Measurements from ENCODE around the gene PRCC. TPM values are rescaled to one million over a fixed set of nuclear protein-coding genes. Genes with fewer than 3 reads are reported as not detected.

Gene PRCC
- total and polyA plus RNA-seq, 8 donors, result 24.0 to 93.0 (median 41.0) TPM

DNA sequence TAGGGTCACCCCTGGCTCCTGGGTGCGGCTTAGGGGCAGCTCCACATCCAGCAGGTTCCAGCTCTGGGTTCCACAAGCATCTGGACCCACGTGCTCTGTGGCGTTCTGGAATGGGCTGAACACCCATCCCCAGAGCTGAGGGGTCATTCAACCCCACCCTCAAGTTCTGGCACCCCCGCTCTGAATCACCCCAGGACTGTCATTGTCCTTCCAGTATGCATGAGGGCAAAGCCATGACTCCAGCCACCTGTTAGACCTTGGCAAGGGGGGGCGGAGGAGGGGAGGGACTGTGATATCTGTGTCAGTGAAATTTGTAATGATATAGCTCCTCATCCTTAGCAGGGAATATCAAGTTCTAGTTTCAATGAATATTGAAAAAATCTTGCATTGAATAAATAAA, 79.3 kb downstream of the PRCC start:
- DNase-seq, result no peak
- H3K27ac ChIP-seq, result no peak overlapping the region
- intact Hi-C loops (cut with DNase I; ENCODE audit: low total_unique reads), result no loop called here
- H3K27me3 ChIP-seq, result peaks cover 4 to 87% (median 51%) of the 10 kb centered on the region in 3 donors
- peaks cover 8 to 23% (median 17%) of the 10 kb centered on the region in 4 donors for H3K4me1 ChIP-seq
- 82 to 93% (median 86%) methylated on average over 4 to 5 of the region's 5 CpGs for WGBS, 5 donors
- TF ChIP-seq EP300 (IDR thresholded peaks at IDR 0.05) (no peak), POLR2A (IDR thresholded peaks at IDR 0.05) (no peak), POLR2AphosphoS5 (IDR thresholded peaks at IDR 0.05) (no peak)
- TF ChIP-seq, protein P1, sequence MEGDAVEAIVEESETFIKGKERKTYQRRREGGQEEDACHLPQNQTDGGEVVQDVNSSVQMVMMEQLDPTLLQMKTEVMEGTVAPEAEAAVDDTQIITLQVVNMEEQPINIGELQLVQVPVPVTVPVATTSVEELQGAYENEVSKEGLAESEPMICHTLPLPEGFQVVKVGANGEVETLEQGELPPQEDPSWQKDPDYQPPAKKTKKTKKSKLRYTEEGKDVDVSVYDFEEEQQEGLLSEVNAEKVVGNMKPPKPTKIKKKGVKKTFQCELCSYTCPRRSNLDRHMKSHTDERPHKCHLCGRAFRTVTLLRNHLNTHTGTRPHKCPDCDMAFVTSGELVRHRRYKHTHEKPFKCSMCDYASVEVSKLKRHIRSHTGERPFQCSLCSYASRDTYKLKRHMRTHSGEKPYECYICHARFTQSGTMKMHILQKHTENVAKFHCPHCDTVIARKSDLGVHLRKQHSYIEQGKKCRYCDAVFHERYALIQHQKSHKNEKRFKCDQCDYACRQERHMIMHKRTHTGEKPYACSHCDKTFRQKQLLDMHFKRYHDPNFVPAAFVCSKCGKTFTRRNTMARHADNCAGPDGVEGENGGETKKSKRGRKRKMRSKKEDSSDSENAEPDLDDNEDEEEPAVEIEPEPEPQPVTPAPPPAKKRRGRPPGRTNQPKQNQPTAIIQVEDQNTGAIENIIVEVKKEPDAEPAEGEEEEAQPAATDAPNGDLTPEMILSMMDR (IDR thresholded peaks at IDR 0.05), result no peak
- H3K4me3 ChIP-seq, result no peak overlapping the region
- H3K9me3 ChIP-seq, result no peaks in the 10 kb centered on the region
- no peaks in the 10 kb centered on the region for H3K36me3 ChIP-seq

DNA sequence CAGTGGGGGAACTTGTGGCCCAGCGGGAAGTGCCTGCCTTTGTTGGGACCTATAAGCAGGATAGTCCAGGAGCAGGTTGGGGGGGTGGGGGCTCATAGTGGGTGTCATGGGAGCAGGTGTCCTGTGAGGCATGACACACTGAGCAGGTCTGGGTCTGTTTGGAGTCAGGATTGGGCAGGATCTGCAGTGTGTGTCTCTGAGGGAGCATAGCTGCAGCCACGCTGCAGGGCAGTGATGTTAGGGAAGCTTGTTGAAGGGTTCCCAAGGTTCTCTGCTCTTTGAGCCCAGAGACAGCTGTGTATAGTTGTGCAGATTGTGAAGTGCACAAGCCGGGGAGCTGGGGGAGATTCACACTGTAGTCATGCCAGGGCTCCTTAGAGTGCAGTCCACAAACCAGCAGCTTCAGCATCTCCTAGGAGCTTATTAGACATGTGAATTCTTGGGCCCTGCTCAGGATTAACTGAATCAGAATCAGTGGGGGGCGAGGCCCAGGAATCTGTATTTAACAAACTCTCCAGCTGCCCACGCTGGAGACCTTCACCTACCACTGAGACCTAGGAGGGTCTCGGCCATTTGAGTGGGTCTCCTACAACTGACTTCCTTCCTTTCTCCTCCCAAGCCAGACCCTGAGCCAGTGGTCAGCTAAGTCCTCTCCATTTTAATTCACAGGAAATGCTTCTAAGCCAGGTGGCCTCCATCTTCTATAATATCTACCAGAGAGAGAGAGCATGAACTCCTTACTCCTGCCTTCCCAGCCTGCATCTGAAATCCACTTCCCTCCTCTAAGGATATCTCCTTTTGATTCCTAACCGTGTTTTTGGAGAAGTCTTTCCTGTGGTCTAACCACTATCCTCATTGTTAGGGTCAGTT, 80.5 kb downstream of the PRCC start:
- peaks cover 4 to 87% (median 51%) of the 10 kb centered on the region in 3 donors for H3K27me3 ChIP-seq

DNA sequence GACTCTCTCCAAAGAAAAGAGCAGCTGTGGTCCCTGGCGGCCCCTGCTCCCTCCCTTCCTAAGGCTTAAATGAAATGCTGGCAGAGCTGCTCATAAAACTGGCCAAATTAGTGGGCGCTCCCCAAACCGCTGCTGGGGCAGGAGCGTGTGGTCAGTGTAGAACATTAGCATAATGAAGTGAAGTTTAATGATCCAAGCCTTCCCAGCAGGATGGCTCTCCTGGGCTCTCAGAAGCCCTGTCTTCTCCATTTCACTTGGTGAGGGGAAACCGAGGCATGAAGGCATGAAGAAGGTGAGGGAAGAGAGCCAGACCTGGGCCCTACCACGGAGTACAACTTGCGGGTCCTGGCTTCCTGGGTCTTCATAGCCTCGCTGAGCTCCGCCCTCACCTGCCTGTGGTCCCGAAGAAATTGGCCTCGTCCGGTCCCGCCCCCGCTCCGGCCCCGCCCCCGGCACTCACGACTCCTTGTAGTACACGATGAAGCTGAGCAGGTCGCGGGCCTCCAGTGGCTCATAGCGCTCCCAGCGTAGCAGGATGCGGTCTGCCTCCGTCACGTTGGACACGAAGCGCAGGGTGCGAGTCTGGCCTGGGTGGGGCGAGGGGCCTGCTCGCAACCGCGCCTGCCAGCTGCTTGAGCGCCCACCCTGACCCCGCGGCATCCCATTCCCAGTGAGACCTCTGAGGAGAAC, 81.3 kb downstream of the PRCC start:
- H3K27me3 ChIP-seq, result peaks cover 4 to 85% (median 43%) of the 10 kb centered on the region in 3 donors
- no peaks in the 10 kb centered on the region for H3K36me3 ChIP-seq
- intact Hi-C loops (cut with DNase I; ENCODE audit: low total_unique reads), result no loop called here
- WGBS, 5 donors, result 7 to 18% (median 11%) methylated on average over 14 to 36 of the region's 36 CpGs
- no peak overlapping the region for H3K27ac ChIP-seq
- TF ChIP-seq EP300 (IDR thresholded peaks at IDR 0.05) (no peak), POLR2AphosphoS5 (IDR thresholded peaks at IDR 0.05) (no peak), POLR2A (IDR thresholded peaks at IDR 0.05) (no peak)
- TF ChIP-seq, protein P1 (IDR thresholded peaks at IDR 0.05), result no peak
- peak overlapping the region in 1 of 4 donors; percentile 8 for H3K4me3 ChIP-seq
- peaks cover 8 to 33% (median 24%) of the 10 kb centered on the region in 4 donors for H3K4me1 ChIP-seq
- peak; percentile 73 to 82 for DNase-seq
- no peaks in the 10 kb centered on the region for H3K9me3 ChIP-seq

More for the DNA sequence above, 80.5 kb downstream of the PRCC start:
- TF ChIP-seq POLR2A (IDR thresholded peaks at IDR 0.05) (no peak), POLR2AphosphoS5 (IDR thresholded peaks at IDR 0.05) (no peak), EP300 (IDR thresholded peaks at IDR 0.05) (no peak)
- TF ChIP-seq, protein P1 (IDR thresholded peaks at IDR 0.05), result no peak
- Histone ChIP-seq H3K4me3 (no peak overlapping the region), H3K9me3 (no peaks in the 10 kb centered on the region), H3K4me1 (peaks cover 8 to 32% (median 24%) of the 10 kb centered on the region in 4 donors), H3K27ac (no peak overlapping the region), H3K36me3 (no peaks in the 10 kb centered on the region)
- WGBS, 5 donors, result 73 to 80% (median 79%) methylated on average over 6 to 7 of the region's 7 CpGs
- intact Hi-C loops (cut with DNase I; ENCODE audit: low total_unique reads), result no loop called here
- DNase-seq, result no peak

DNA sequence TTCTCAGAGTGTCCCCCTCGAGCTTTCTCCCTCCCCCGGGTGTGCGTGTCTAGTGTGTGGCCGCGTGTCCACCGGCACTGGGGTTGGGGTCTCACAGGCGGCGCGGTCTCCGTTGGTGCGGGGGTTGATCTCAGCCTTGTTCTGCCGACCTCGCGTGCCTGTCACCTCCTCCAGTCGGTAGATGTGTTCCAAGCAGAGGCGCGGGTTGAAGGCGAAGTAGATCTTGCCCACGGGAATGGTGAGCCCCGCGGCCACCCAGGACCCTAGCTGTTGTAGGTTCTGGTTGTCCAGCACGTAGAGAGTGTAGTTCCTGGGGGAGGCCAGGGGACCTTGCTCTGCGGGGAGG, 81.8 kb downstream of the PRCC start:
- intact Hi-C loops (cut with DNase I; ENCODE audit: low total_unique reads), result no loop called here
- Histone ChIP-seq H3K27ac (no peak overlapping the region), H3K27me3 (peaks cover 4 to 83% (median 38%) of the 10 kb centered on the region in 3 donors), H3K36me3 (no peaks in the 10 kb centered on the region), H3K4me1 (peaks cover 8 to 33% (median 24%) of the 10 kb centered on the region in 4 donors), H3K4me3 (peak overlapping the region in 1 of 4 donors; percentile 8), H3K9me3 (no peaks in the 10 kb centered on the region)
- WGBS, 5 donors, result 26 to 43% (median 28%) methylated on average over 16 to 23 of the region's 23 CpGs
- no peak for DNase-seq
- no peak for TF ChIP-seq POLR2A (IDR thresholded peaks at IDR 0.05)
- no peak for TF ChIP-seq EP300 (IDR thresholded peaks at IDR 0.05)
- TF ChIP-seq, protein P1 (IDR thresholded peaks at IDR 0.05), result no peak
- TF ChIP-seq POLR2AphosphoS5 (IDR thresholded peaks at IDR 0.05), result no peak
